Bronchial epithelial cell (primary cell): ENCODE results near the gene HAVCR2. TPM values are rescaled to one million over a fixed set of nuclear protein-coding genes. Genes with fewer than 3 reads are reported as not detected.

Experiments used
- DNase-seq: peaks from one replicate; pipeline ENCODE4 v3.0.0-alpha.2; 2010; ENCODE audit warnings: low read depth
- FAIRE-seq: peaks from 2 replicates; lab custom pipeline; 2011; peaks lifted over from hg19 to GRCh38; lab: Jason Lieb, UNC
- H3K27me3 ChIP-seq: 2 replicates; pipeline ENCODE4 v1.5.1; 2011; ENCODE audit warnings: low read length; ENCODE audit not compliant: control insufficient read depth, insufficient read depth
- H3K36me3 ChIP-seq: 2 replicates; pipeline ENCODE4 v1.5.1; 2011; ENCODE audit warnings: low read length; ENCODE audit not compliant: control insufficient read depth, insufficient read depth
- H3K4me3 ChIP-seq: 2 replicates; pipeline ENCODE4 v1.5.1; 2011; ENCODE audit warnings: mild to moderate bottlenecking, low read depth, low read length, control low read depth
- CTCF ChIP-seq: IDR thresholded peaks from 2 replicates; pipeline ENCODE4 v1.5.1; 2011; ENCODE audit warnings: mild to moderate bottlenecking, moderate library complexity, low read length, control low read depth, inconsistent platforms; ENCODE audit not compliant: insufficient read depth, severe bottlenecking
- total RNA-seq: library from RNA; depleted of rRNA; stranded (reverse); fragments of >200 nt; gene quantifications from 2 replicates; pipeline ENCODE4 v1.2.1, GENCODE V29; 2014

HAVCR2 gene
- total RNA-seq, 1 donor from 2014 or later: 0.53 TPM

DNA sequence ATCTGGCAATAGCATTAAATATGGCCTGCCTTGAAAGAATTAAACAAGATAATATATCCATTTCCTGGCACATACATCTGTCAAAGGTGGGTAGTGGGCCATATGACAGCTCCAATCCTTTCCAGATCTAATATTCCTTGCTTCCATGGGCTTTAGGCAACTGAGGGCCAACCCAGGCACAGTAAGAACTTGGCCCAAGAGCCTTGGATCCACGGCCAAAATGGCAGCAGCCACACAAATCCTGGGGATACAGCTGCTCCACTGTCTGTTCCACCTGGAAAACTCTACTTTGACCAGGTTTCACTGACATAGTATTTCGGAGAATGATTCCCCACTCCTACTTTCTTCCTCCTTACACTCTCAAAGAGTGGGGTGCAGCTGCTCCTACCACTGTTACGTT, 63.2 kb downstream of the HAVCR2 start:
- no peak for DNase-seq
- no peak for FAIRE-seq
- TF ChIP-seq CTCF: no peak

DNA sequence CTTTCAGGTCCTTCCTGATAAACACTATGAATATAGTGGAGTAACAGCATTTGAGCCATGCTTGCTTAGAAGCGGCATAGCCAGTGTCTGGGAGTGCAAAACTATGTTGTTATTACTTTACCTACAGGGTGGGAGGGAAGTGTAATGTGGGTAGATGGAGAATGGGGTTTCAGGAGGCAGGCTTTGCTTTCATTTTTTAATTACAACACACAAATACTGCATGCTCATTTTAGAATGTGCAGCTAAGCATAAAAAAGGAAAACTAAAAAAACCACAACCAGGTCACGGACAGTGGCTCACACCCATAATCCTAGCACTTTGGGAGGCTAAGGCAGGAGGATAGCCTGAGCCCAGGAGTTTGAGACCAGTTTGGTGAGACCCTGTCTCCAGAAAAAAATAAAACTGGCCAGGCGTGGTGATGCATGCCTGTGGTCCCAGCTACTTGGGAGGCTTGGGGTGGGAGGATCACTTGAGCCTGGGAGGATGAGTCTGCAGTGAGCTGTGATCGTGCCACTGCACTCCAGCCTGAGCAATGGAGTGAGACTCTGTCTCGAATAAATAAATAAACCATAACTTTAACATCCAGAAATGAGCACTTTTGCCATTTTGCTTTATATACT, 70.2 kb downstream of the HAVCR2 start:
- H3K27me3 ChIP-seq: no peaks in the 10 kb centered on the region
- no peak overlapping the region for H3K4me3 ChIP-seq
- H3K36me3 ChIP-seq: no peaks in the 10 kb centered on the region
- TF ChIP-seq CTCF: no peak
- DNase-seq (no peak), FAIRE-seq (no peak)

More for the DNA sequence above, 63.2 kb downstream of the HAVCR2 start:
- Histone ChIP-seq H3K4me3 (no peak overlapping the region), H3K36me3 (no peaks in the 10 kb centered on the region), H3K27me3 (no peaks in the 10 kb centered on the region)

Other genes starting within 250 kb of the HAVCR2 start
- not detected in 2 replicates for gene TIMD4, start 145.8 kb downstream of the HAVCR2 start, total RNA-seq
- gene HAVCR1, start 49.9 kb downstream of the HAVCR2 start, total RNA-seq: not detected in 2 replicates
- gene MED7, start 33.8 kb upstream of the HAVCR2 start, total RNA-seq: 7.9 and 8.2 TPM in 2 replicates
- not detected in 2 replicates for gene GARIN3, start 57.2 kb upstream of the HAVCR2 start, total RNA-seq
- gene ITK, start 71.8 kb upstream of the HAVCR2 start, total RNA-seq: not detected in 2 replicates
- gene CYFIP2, start 157.1 kb upstream of the HAVCR2 start, total RNA-seq: 3.9 and 8.2 TPM in 2 replicates